HL-60 (cell line): ENCODE data around the gene LDLRAD1.

Source experiments
- POLR2AphosphoS5 ChIP-seq: IDR thresholded peaks from 2 replicates; pipeline ENCODE4 v1.6.1; 2012; ENCODE audit warnings: low read depth
- TF ChIP-seq, protein P1 (sequence below): IDR thresholded peaks from one replicate; pipeline ENCODE4 v1.5.1; 2011; ENCODE audit warnings: low read length, control low read depth, inconsistent platforms; ENCODE audit not compliant: insufficient read depth
- TF ChIP-seq, protein P2 (sequence below): IDR thresholded peaks from 2 replicates; pipeline ENCODE4 v1.6.1; 2012; ENCODE audit warnings: low read depth; ENCODE audit not compliant: insufficient replicate concordance

DNA sequence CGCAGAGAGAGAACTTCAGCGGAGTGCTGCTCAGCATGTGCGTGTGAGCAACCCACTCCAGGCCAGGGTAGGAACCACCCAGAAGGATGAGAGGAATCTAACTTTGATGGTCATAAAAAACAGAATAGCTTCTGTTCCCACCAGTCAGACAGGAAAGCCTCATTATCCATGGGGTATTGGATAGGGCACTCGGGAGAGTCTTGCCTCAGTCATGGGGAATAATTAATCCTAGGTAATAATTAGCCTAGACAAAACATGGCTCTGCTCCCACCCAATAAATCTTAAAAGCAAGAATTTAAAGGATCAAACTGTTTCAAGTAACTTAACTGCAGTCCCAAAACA is 35.3 kb downstream of the LDLRAD1 start:
- TF ChIP-seq, protein P1, sequence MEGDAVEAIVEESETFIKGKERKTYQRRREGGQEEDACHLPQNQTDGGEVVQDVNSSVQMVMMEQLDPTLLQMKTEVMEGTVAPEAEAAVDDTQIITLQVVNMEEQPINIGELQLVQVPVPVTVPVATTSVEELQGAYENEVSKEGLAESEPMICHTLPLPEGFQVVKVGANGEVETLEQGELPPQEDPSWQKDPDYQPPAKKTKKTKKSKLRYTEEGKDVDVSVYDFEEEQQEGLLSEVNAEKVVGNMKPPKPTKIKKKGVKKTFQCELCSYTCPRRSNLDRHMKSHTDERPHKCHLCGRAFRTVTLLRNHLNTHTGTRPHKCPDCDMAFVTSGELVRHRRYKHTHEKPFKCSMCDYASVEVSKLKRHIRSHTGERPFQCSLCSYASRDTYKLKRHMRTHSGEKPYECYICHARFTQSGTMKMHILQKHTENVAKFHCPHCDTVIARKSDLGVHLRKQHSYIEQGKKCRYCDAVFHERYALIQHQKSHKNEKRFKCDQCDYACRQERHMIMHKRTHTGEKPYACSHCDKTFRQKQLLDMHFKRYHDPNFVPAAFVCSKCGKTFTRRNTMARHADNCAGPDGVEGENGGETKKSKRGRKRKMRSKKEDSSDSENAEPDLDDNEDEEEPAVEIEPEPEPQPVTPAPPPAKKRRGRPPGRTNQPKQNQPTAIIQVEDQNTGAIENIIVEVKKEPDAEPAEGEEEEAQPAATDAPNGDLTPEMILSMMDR: no peak
- no peak for TF ChIP-seq POLR2AphosphoS5
- TF ChIP-seq, protein P2, sequence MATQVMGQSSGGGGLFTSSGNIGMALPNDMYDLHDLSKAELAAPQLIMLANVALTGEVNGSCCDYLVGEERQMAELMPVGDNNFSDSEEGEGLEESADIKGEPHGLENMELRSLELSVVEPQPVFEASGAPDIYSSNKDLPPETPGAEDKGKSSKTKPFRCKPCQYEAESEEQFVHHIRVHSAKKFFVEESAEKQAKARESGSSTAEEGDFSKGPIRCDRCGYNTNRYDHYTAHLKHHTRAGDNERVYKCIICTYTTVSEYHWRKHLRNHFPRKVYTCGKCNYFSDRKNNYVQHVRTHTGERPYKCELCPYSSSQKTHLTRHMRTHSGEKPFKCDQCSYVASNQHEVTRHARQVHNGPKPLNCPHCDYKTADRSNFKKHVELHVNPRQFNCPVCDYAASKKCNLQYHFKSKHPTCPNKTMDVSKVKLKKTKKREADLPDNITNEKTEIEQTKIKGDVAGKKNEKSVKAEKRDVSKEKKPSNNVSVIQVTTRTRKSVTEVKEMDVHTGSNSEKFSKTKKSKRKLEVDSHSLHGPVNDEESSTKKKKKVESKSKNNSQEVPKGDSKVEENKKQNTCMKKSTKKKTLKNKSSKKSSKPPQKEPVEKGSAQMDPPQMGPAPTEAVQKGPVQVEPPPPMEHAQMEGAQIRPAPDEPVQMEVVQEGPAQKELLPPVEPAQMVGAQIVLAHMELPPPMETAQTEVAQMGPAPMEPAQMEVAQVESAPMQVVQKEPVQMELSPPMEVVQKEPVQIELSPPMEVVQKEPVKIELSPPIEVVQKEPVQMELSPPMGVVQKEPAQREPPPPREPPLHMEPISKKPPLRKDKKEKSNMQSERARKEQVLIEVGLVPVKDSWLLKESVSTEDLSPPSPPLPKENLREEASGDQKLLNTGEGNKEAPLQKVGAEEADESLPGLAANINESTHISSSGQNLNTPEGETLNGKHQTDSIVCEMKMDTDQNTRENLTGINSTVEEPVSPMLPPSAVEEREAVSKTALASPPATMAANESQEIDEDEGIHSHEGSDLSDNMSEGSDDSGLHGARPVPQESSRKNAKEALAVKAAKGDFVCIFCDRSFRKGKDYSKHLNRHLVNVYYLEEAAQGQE: no peak
